HG03432 (cell line): ENCODE results near the gene SLC45A2.
A peak's percentile ranks its signal among the peaks of the same experiment; 100 is the strongest.
"Not testable (repeated sequence)": the region's sequence is repeated elsewhere in the genome, so short reads cannot be mapped to it uniquely, and the experiment has no call there.

Experiments used
- ATAC-seq: cut with Tn5 transposase; IDR thresholded peaks from one replicate; pipeline ENCODE4 v1.9.1; 2021; ENCODE audit warnings: mild to moderate bottlenecking, moderate library complexity; ENCODE audit not compliant: unreplicated experiment

The SLC45A2 gene

GRCh38 chr5:33969572-33970452 is 14.7 kb downstream of the SLC45A2 start:
- peak; percentile 81 for ATAC-seq

GRCh38 chr5:33968211-33969005 is 16.1 kb downstream of the SLC45A2 start:
- no peak for ATAC-seq

DNA sequence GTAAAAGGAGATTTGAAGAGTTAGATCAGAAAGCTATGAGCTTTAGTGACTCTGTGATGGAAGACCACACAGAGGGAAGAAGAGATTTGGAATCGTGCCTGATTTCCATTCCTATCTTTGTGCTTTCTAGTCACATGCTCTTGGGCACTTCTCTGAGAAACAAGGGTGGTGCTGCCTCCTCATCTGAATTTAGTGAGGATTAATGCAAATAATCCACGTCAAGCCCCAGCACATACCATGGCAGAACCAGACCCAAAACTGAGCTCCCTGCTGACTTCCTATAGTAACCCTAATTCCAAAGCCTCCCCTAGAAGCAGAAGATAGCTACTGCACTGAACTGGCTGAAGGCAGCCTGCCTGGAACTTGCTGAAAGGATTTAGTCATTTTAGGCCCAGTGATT is 17.7 kb downstream of the SLC45A2 start:
- ATAC-seq = no peak

DNA sequence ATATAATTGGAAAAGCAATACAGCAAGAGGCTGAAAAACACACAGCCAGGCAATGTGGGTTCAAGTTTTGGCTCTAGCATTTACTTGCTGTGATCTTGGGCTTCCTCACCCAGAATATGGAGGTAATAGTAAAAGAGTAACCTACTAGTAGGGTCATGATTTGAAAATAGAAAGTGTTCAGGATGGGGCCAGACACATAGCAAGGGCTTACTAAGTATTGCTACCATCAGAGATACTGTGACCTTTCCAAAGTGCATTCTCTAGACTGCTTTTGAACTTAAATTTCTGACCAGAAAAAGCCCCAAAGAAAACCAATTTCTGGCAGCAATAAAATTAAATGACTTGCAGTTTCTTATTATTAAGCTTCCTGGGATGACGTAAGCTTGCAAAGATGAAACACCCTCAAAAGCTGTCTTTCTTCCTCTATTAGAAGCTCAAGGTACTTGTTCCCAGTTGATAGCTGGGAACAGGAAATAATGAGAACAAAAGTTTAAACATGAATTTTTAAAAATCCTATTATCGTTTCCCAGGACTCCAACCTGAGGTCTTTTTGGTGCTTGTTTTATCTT is 20.3 kb downstream of the SLC45A2 start:
- ATAC-seq = peak; percentile 48

GRCh38 chr5:33958176-33958575 is 26.3 kb downstream of the SLC45A2 start:
- ATAC-seq = no peak

DNA sequence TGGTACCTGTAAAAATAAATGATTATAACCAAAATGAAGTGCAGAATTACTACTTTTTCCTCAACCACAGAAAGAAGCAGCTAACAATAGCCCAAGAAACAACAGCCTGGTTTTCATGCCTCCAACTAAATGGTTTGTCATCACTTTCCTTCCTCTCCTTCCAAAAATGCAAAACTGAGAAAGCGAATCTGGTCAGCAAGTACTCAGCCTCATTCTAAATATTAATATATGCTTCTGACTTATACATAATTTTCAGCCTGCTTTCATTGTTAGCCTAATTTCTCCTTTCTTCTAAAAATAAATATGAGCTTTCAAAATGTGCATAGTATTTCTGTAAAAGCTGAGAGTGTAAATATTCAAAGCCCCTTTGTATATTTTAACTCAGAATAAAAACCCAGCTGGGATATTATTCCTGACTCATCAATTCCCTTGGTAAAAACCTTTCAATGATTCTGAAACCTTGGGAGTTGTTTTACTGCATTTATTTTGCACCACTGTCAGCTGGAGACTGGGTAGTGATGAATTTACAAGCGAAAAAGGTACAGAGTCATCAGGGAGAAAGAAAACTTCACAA is 26.8 kb downstream of the SLC45A2 start:
- ATAC-seq = no peak

GRCh38 chr5:33952175-33952574 is 32.3 kb downstream of the SLC45A2 start:
- ATAC-seq = not testable (repeated sequence)

DNA sequence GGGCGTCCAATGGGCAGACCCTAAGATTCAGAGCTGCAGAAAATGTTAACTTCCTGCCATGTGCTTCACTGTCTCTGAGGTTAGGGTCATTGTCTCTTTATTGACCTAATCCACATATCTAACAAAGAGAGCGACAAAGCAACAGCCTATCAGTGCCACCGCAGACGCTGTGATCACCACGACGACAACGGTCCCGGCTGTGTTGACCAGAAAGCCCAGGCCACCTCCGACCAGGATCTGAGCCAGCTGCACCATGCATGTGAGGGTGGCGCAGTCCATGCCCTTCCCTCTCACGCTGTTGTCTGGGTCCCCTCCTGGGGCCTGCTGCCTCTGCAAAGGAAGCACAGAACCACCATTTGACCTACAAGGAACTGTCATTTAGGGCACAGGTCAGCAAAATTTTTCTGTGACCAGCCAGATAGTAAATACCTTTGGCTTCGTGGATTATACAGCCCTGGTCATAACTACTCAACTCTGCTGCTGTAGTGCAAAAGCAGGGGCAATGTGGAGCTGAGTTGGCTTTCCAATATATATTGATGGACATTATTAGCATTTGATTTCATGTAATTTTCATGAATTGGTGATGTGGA is 39.9 kb downstream of the SLC45A2 start:
- ATAC-seq = no peak

DNA sequence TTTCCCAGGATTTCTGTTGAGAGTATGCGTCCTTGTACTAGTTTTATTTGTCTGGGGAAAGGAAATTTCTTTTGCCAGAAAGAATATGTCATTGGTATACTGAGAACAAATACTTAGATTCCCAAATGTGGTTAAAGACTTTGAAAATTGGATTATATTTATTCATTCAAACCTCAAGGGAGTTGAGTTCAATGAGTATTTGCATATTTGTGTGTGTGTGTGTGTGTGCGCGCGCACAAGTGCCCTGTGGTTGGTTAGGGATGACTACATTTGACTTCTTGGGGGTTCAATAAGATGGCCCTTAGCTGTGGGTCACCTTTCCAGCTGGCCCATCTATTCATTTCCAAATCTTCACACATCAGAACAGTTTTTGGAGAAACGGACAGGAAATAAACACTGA is 43.4 kb downstream of the SLC45A2 start:
- no peak for ATAC-seq

DNA sequence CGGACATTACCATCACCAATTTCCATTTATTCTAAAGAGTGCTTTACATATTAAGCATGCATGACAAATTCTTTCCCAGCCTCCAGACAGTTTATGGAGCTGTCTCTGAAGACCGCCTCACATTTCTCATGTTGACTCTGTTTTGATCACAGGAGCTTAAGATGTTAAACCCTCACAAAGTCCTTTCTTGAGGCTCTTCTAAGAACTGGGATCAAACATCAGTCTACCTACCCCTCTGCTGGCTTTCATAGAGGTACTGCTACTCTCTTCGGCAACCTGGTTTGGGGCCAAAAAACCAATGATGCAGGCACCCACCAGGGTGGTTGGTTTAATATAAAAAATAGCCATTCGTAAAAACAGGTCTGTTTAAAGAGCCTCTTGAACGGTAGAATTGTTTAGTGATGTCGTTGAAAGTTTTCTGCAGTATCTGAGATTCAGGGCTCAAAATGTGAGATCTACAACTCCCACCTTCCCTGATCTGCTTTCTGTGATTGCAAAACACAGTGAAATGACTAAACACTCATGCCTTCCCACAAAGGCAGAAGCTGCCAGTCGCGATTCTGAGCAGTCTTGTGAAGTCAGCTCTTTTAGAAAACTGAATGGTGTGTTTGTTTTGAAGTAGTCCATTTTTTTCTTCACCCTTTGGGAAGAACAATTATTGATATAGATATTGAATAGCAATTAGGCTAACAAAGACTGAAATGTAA is 44.8 kb downstream of the SLC45A2 start:
- ATAC-seq = no peak

- no peak for ATAC-seq
Observed at GRCh38 chr5:33938881-33939280, 45.6 kb downstream of the SLC45A2 start.

DNA sequence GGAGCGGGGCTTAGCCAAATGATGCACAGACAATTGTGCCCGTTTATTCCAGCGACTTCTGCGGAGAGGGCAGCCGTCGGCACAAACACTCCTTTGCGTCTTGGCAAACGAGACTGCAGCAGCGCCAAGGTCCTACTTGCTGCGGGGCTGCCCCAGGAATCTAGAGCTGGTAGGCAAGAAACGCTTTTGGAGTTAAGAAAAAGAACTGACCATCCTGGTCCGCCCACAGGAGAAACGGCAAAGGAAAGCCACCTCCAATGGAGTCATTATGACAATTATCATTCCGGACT is 46.0 kb downstream of the SLC45A2 start:
- no peak for ATAC-seq

GRCh38 chr5:33937707-33938506 is 46.6 kb downstream of the SLC45A2 start:
- ATAC-seq = no peak

DNA sequence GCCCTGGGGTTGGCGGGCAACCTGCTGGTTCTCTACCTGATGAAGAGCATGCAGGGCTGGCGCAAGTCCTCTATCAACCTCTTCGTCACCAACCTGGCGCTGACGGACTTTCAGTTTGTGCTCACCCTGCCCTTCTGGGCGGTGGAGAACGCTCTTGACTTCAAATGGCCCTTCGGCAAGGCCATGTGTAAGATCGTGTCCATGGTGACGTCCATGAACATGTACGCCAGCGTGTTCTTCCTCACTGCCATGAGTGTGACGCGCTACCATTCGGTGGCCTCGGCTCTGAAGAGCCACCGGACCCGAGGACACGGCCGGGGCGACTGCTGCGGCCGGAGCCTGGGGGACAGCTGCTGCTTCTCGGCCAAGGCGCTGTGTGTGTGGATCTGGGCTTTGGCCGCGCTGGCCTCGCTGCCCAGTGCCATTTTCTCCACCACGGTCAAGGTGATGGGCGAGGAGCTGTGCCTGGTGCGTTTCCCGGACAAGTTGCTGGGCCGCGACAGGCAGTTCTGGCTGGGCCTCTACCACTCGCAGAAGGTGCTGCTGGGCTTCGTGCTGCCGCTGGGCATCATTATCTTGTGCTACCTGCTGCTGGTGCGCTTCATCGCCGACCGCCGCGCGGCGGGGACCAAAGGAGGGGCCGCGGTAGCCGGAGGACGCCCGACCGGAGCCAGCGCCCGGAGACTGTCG is 47.3 kb downstream of the SLC45A2 start:
- ATAC-seq = no peak

- ATAC-seq = no peak
Observed at GRCh38 chr5:33936381-33937016, 48.0 kb downstream of the SLC45A2 start, which contains the start of gene RXFP3. RXFP3 (plus strand) TSS chr5:33936386; CDS start chr5:33936741, 355 bp downstream.

DNA sequence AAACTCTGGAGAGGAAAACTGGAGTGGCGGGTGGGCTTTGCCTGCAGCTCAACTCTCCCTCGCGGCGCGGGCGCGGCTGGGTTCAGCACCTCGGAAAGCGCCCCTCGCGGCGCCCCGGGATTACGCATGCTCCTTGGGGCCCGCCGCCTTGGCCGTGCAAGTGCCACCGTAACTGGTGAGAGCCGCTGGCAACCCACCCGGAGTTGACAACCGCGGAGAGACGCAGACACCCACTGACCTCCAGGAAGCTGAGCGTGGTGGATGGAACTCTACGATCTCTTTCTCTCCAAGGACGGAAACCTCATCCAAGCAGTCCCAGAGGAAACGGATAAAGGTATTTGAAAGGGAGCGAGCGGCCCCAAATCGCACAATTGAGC is 48.5 kb downstream of the SLC45A2 start:
- ATAC-seq = peak; percentile 42

GRCh38 chr5:33934176-33934575 is 50.3 kb downstream of the SLC45A2 start:
- ATAC-seq = peak; percentile 22

- peak; percentile 83 for ATAC-seq
Observed at GRCh38 chr5:33933723-33934169, 50.7 kb downstream of the SLC45A2 start.
